ENCODE data around the gene SMAD5. TPM values are rescaled to one million over a fixed set of nuclear protein-coding genes. Genes with fewer than 3 reads are reported as not detected.

Gene SMAD5
- total and polyA plus RNA-seq, 2 of the 13 experiments (the other 11 are each of a cell fraction or from before 2014, with no cell fraction given): 27.2 to 48.5 TPM

DNA sequence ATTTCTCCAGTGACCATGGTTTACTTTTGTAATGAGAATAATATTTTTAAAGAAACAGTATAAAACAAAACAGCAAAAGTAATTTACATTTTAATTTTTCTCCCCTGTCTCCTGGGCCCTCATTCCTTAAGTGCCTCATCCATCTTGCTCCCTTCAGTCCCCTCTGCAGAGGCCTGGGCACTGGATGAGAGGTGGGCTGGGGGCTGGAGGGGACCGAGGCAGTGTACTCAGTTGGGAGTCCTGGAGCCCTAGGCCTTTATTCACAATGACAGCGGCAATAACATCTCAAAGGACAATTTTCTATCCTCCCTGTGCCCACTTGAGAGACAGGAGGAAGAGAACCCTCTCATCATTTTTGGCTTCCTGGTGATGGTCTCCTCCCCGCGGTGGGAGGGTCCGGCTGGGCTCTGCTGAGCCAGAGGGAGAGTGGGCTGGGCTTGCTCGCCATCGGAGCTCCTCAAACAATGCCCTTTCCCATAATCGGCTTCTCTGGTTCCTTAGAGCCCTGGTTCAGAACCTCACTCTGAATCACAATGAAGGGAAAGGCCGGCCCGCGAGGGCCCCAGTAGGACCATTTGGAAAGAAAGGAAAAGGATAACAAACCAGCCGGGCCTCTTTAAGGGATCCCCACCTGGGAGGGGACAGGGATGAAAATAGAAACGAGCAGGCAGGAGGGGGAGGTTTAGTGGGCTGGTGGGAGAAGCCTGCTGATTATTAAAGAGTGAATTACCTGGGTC, 70.0 kb downstream of the SMAD5 start:
- Histone ChIP-seq H3K9ac (ENCODE audit: insufficient read depth, low read depth, low read length) (no peak overlapping the region), H2AFZ (ENCODE audit: low read length) (no peak overlapping the region), H3K4me1 (ENCODE audit: insufficient read depth, low read length) (no peaks in the 10 kb centered on the region), H3K27ac (ENCODE audit: extremely low read length, insufficient read depth, low read length) (no peak overlapping the region), H3K27me3 (ENCODE audit: control insufficient read depth in 1 of 2, insufficient read depth in 2 of 2, low read length in 2 of 2) (peaks cover 0 to 26% of the 10 kb centered on the region in 2 experiments; a peak in 2 of 5 replicates), H4K20me1 (ENCODE audit: insufficient read depth, low read length) (no peaks in the 10 kb centered on the region), H3K9me3 (ENCODE audit: low read length) (no peaks in the 10 kb centered on the region), H3K4me2 (ENCODE audit: low read depth, low read length) (no peak overlapping the region), H3K4me3 (replicated peaks in 1 of 3; ENCODE audit: insufficient read depth in 1 of 3, low read depth in 2 of 3, low read length in 3 of 3) (no peak overlapping the region), H3K36me3 (replicated peaks in 1 of 2; ENCODE audit: control insufficient read depth in 1 of 2, insufficient read depth in 2 of 2, low read length in 2 of 2) (no peaks in the 10 kb centered on the region), H3K79me2 (ENCODE audit: insufficient read depth, low read length) (no peaks in the 10 kb centered on the region)
- ChIA-PET POLR2A (no interaction called here), CTCF (ENCODE audit: low intra/inter-chr PET ratio, low total read pairs) (no interaction called here)
- in situ Hi-C loops (cut with HindIII; ENCODE audit: extremely low pct_ligation_motif_present, low pct_unique_long_range_greater_than_20kb) (no loop called here), intact Hi-C loops (cut with micrococcal nuclease; ENCODE audit: unreplicated experiment) (no loop called here)
- no peak for DNase-seq (ENCODE audit: low spot score)
- WGBS (ENCODE audit: low lambda C conversion rate): 27% methylated on average over 13 of the region's 13 CpGs
- BruUV-seq (replicated peaks): no TSS peak
- no peak for FAIRE-seq
- ATAC-seq: no peak
- TF ChIP-seq NAIF1 (CRISPR knock-in tag; IDR thresholded peaks at IDR 0.05; ENCODE audit: borderline replicate concordance) (no peak), ZNF710 (CRISPR knock-in tag; IDR thresholded peaks at IDR 0.05; ENCODE audit: borderline replicate concordance) (no peak), ELF3 (CRISPR knock-in tag; IDR thresholded peaks at IDR 0.05) (no peak), ZNF7 (CRISPR knock-in tag; IDR thresholded peaks at IDR 0.05) (no peak)

DNA sequence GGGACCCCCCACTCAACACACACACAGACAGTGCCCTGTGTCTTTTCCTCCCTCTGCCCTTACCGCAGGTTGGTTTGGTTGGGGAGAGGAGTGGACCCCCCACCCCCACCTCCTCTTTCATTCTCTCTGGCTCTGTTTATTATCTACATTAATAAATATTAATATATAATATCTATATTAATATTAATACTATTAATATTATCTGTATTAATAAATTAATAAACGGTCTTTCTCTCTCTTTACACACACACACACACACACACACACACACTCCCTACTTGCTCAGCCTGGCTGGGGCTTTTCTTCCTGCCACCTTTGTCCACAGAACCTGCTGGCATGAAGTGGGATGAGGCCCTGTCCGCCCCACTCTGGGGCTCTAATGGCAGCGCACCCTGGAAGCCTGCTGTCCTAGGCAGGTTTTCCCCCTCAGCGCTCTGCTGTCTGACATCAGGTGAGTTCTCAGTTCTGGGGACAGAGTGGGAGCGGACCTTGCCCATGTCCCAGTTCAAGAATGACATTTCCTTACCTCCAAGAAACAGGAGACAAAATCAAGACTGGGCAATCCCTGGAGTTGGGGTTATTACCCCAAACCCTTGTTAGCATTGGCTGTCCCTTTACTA, 70.8 kb downstream of the SMAD5 start:
- no peak overlapping the region for H3K27ac ChIP-seq (ENCODE audit: extremely low read length, insufficient read depth, low read length)
- ChIA-PET POLR2A (no interaction called here), CTCF (ENCODE audit: low intra/inter-chr PET ratio, low total read pairs) (no interaction called here)
- H3K79me2 ChIP-seq (ENCODE audit: insufficient read depth, low read length): no peaks in the 10 kb centered on the region
- no peak overlapping the region for H2AFZ ChIP-seq (ENCODE audit: low read length)
- H3K27me3 ChIP-seq (ENCODE audit: control insufficient read depth in 1 of 2, insufficient read depth in 2 of 2, low read length in 2 of 2): peaks cover 0 to 26% of the 10 kb centered on the region in 2 experiments; a peak in 2 of 5 replicates
- no peak overlapping the region for H3K4me3 ChIP-seq (replicated peaks in 1 of 3; ENCODE audit: insufficient read depth in 1 of 3, low read depth in 2 of 3, low read length in 3 of 3)
- intact Hi-C loops (cut with micrococcal nuclease; ENCODE audit: unreplicated experiment): no loop called here
- in situ Hi-C loops (cut with HindIII; ENCODE audit: extremely low pct_ligation_motif_present, low pct_unique_long_range_greater_than_20kb): no loop called here
- FAIRE-seq (no peak), ATAC-seq (no peak), DNase-seq (ENCODE audit: low spot score) (no peak)
- no peaks in the 10 kb centered on the region for H3K4me1 ChIP-seq (ENCODE audit: insufficient read depth, low read length)
- H3K4me2 ChIP-seq (ENCODE audit: low read depth, low read length): no peak overlapping the region
- WGBS (ENCODE audit: low lambda C conversion rate): 76% methylated on average over 6 of the region's 6 CpGs
- TF ChIP-seq DDIT3 (CRISPR knock-in tag; IDR thresholded peaks at IDR 0.05) (no peak), TRIM22 (IDR thresholded peaks at IDR 0.05) (no peak), ZFP82 (CRISPR knock-in tag; IDR thresholded peaks at IDR 0.05; ENCODE audit: borderline replicate concordance) (no peak), MXI1 (IDR thresholded peaks at IDR 0.05; ENCODE audit: borderline replicate concordance, low read depth, low read length) (no peak), ZNF20 (CRISPR knock-in tag; IDR thresholded peaks at IDR 0.05) (no peak), GTF2F1 (IDR thresholded peaks at IDR 0.05; ENCODE audit: low read length) (no peak), ZNF468 (CRISPR knock-in tag; IDR thresholded peaks at IDR 0.05) (no peak)
- H3K36me3 ChIP-seq (replicated peaks in 1 of 2; ENCODE audit: control insufficient read depth in 1 of 2, insufficient read depth in 2 of 2, low read length in 2 of 2): no peaks in the 10 kb centered on the region
- H4K20me1 ChIP-seq (ENCODE audit: insufficient read depth, low read length): no peaks in the 10 kb centered on the region
- no TSS peak for BruUV-seq (replicated peaks)
- no peaks in the 10 kb centered on the region for H3K9me3 ChIP-seq (ENCODE audit: low read length)
- no peak overlapping the region for H3K9ac ChIP-seq (ENCODE audit: insufficient read depth, low read depth, low read length)

Data from HepG2 (cell line).